Endothelial cell of umbilical vein (primary cell): ENCODE results near the gene SLC38A6. TPM values are rescaled to one million over a fixed set of nuclear protein-coding genes. Genes with fewer than 3 reads are reported as not detected.

Experiments used
- BruUV-seq: library from RNA; stranded (reverse); fragments of 400-500 nt; replicated peaks from 2 replicates; lab custom pipeline; 2021; lab: Mats Ljungman, UMichigan
- CTCF ChIA-PET: fragments of 300-600, 350-600 bp; sonication (Branson Sonifier 250); formaldehyde crosslinking; loops from one replicate; lab custom pipeline; 2021; ENCODE audit warnings: antibody characterized with exemption, inconsistent platforms; lab: Charles Lee
- POLR2A ChIA-PET: fragments of 300-600, 350-600 bp; sonication (Branson Sonifier 250); formaldehyde crosslinking; loops from one replicate; lab custom pipeline; 2021; ENCODE audit warnings: antibody characterized with exemption, inconsistent platforms; lab: Charles Lee
- DNase-seq: peaks from one replicate; pipeline ENCODE4 v3.0.0-alpha.2; 2011; ENCODE audit warnings: low read depth, low spot score
- FAIRE-seq: peaks from 2 replicates; lab custom pipeline; 2011; peaks lifted over from hg19 to GRCh38; lab: Jason Lieb, UNC
- H2AFZ ChIP-seq: 2 replicates; pipeline ENCODE4 v1.6.0; 2012; ENCODE audit warnings: low read depth, low read length, control low read depth, inconsistent platforms
- H3K27ac ChIP-seq: 2 replicates; pipeline ENCODE4 v1.5.1; 2011; ENCODE audit warnings: low read depth, mild to moderate bottlenecking, control low read depth, low read length, moderate library complexity; ENCODE audit not compliant: insufficient read depth
- H3K27me3 ChIP-seq, 2 experiments: 2 replicates each; pipeline versions ENCODE4 v1.6.0 to v1.6.1; 2011; ENCODE audit warnings: low read length in 2 of 2, mixed read lengths in 1 of 2; ENCODE audit not compliant: control insufficient read depth in 2 of 2, insufficient read depth in 2 of 2
- H3K36me3 ChIP-seq, 2 experiments: 2 replicates in 1 of 2; 3 replicates in 1 of 2; pipeline ENCODE4 v1.5.1; 2011; ENCODE audit warnings: low read length in 2 of 2, mild to moderate bottlenecking in 1 of 2, moderate library complexity in 1 of 2; ENCODE audit not compliant: control insufficient read depth in 2 of 2, insufficient read depth in 2 of 2; ENCODE audit errors: extremely low read depth in 1 of 2
- H3K4me1 ChIP-seq: 3 replicates; pipeline ENCODE4 v1.5.1; 2011; ENCODE audit warnings: mild to moderate bottlenecking, low read length; ENCODE audit not compliant: control insufficient read depth, insufficient read depth; ENCODE audit errors: extremely low read depth
- H3K4me2 ChIP-seq: 2 replicates; pipeline ENCODE4 v1.6.1; 2011; ENCODE audit warnings: low read length, control low read depth, mixed read lengths; ENCODE audit not compliant: insufficient read depth
- H3K4me3 ChIP-seq, 3 experiments: fragments of 200-600 bp in 1 of 3; sonication (generic), shearing (Covaris generic) in 1 of 3; replicated peaks in 1 of 3; 2 replicates each; pipeline ENCODE4 v1.5.1; 2011 to 2016; ENCODE audit warnings: control low read depth in 3 of 3, low read length in 3 of 3, mild to moderate bottlenecking in 2 of 3, inconsistent platforms in 1 of 3, low read depth in 1 of 3, moderate library complexity in 1 of 3; ENCODE audit not compliant: insufficient read depth in 1 of 3
- H3K79me2 ChIP-seq: 2 replicates; pipeline ENCODE4 v1.6.0; 2012; ENCODE audit warnings: low read length, inconsistent platforms; ENCODE audit not compliant: control insufficient read depth, insufficient read depth
- H3K9ac ChIP-seq: replicated peaks from 2 replicates; pipeline ENCODE3; 2011; ENCODE audit warnings: low read length, control low read depth; ENCODE audit not compliant: insufficient read depth; ENCODE audit errors: extremely low read depth
- H3K9me1 ChIP-seq: replicated peaks from 3 replicates; pipeline ENCODE4 v1.6.0; 2011; ENCODE audit warnings: mild to moderate bottlenecking, low read length; ENCODE audit not compliant: control insufficient read depth, insufficient read depth; ENCODE audit errors: extremely low read depth
- H3K9me3 ChIP-seq: replicated peaks from 2 replicates; pipeline ENCODE4 v1.5.1; 2012; ENCODE audit warnings: low read length, inconsistent platforms; ENCODE audit not compliant: control insufficient read depth, insufficient read depth
- H4K20me1 ChIP-seq: replicated peaks from 2 replicates; pipeline ENCODE3; 2011; ENCODE audit warnings: mild to moderate bottlenecking, low read length; ENCODE audit not compliant: control insufficient read depth, insufficient read depth; ENCODE audit errors: extremely low read depth
- EZH2 ChIP-seq: IDR thresholded peaks from 2 replicates; pipeline ENCODE4 v1.6.1; 2012; ENCODE audit warnings: borderline replicate concordance, low read depth, mild to moderate bottlenecking, moderate library complexity, low read length, inconsistent platforms; ENCODE audit not compliant: severe bottlenecking
- FOS ChIP-seq: IDR thresholded peaks from 2 replicates; pipeline ENCODE4 v1.6.1; 2011; ENCODE audit warnings: mild to moderate bottlenecking, low read length, moderate library complexity, borderline replicate concordance; ENCODE audit not compliant: insufficient read depth
- GATA2 ChIP-seq: IDR thresholded peaks from 2 replicates; pipeline ENCODE4 v1.7.0; 2011; ENCODE audit warnings: low read depth, mild to moderate bottlenecking, moderate library complexity, mixed read lengths, low read length; ENCODE audit not compliant: insufficient read length, insufficient read depth
- JUN ChIP-seq: IDR thresholded peaks from 2 replicates; pipeline ENCODE4 v1.6.1; 2011; ENCODE audit warnings: borderline replicate concordance, low read depth; ENCODE audit not compliant: insufficient read length, insufficient read depth
- MAX ChIP-seq: IDR thresholded peaks from 2 replicates; pipeline ENCODE4 v1.6.1; 2011; ENCODE audit not compliant: insufficient read depth, insufficient read length
- MYC ChIP-seq: IDR thresholded peaks from one replicate; pipeline ENCODE4 v1.6.1; 2011; ENCODE audit warnings: mild to moderate bottlenecking, low read depth, low read length
- POLR2A ChIP-seq: IDR thresholded peaks from 2 replicates; pipeline ENCODE4 v1.6.1; 2012; ENCODE audit warnings: low read depth, mild to moderate bottlenecking, control low read depth, low read length
- POLR2AphosphoS5 ChIP-seq: IDR thresholded peaks from 2 replicates; pipeline ENCODE4 v1.6.1; 2012; ENCODE audit warnings: low read depth, mild to moderate bottlenecking, control low read depth, low read length, moderate library complexity; ENCODE audit not compliant: insufficient read depth
- dilution Hi-C: fragments of 300-500 bp; cut with MboI; formaldehyde crosslinking; loops from one replicate; pipeline ENCODE4 v1.15.0; 2019; ENCODE audit warnings: low sequenced_read_pairs; ENCODE audit not compliant: extremely low pct_ligation_motif_present
- intact Hi-C: fragments of 100-400 bp; cut with micrococcal nuclease; formaldehyde crosslinking; loops from one replicate; pipeline ENCODE4 v1.10.0; 2022
- polyA plus RNA-seq, 4 experiments: library from polyadenylated mRNA; depleted of rRNA in 3 of 4; stranded (reverse) in 3 of 4; unstranded in 1 of 4; fragments of >200 nt; gene quantifications; 2 replicates each; pipeline versions ENCODE4 v1.2.1 to v1.2.3, GENCODE V29; 2011 to 2012; ENCODE audit warnings: missing spikeins in 1 of 4
- total RNA-seq: library from RNA; stranded (reverse); gene quantifications from 2 replicates; pipeline ENCODE4 v1.2.3, GENCODE V29; 2021
- TF ChIP-seq, protein P1 (sequence below), 2 donors: IDR thresholded peaks; 1 replicate in 1 of 2; 2 replicates in 1 of 2; pipeline ENCODE4 v1.5.1; 2011; ENCODE audit warnings: low read length in 2 of 2, mild to moderate bottlenecking in 2 of 2, moderate library complexity in 2 of 2, control low read depth in 1 of 2, inconsistent platforms in 1 of 2, low read depth in 1 of 2; ENCODE audit not compliant: insufficient read depth in 1 of 2; ENCODE audit errors: extremely low read depth in 1 of 2

Gene SLC38A6
- total and polyA plus RNA-seq, 2 donors (not counting 3 experiments of a cell fraction or from before 2014, with no cell fraction given), result 17.3 to 24.6 TPM

- Histone ChIP-seq H2AFZ (no peak overlapping the region), H3K4me3 (no peak overlapping the region), H3K36me3 (no peaks in the 10 kb centered on the region), H3K9ac (no peak overlapping the region), H3K9me1 (no peaks in the 10 kb centered on the region), H4K20me1 (no peaks in the 10 kb centered on the region), H3K9me3 (no peaks in the 10 kb centered on the region), H3K27me3 (no peaks in the 10 kb centered on the region), H3K27ac (no peak overlapping the region), H3K4me1 (no peaks in the 10 kb centered on the region), H3K4me2 (no peak overlapping the region), H3K79me2 (no peaks in the 10 kb centered on the region)
- dilution Hi-C loops (loop anchor here (25.0 kb wide), 1 partner anchor 404 kb away; the partner anchor contains the start of gene SIX1), intact Hi-C loops (no loop called here)
- ChIA-PET CTCF (interaction anchor here (0.9 to 1.6 kb wide), 2 partner anchors 16 to 211 kb away, joined by 3 to 4 read pairs; no protein-coding TSS in a partner anchor), POLR2A (no interaction called here)
- no TSS peak for BruUV-seq
- TF ChIP-seq POLR2AphosphoS5 (no peak), EZH2 (no peak), GATA2 (no peak), MYC (no peak), JUN (no peak), FOS (no peak), POLR2A (no peak), MAX (no peak)
- TF ChIP-seq, protein P1, sequence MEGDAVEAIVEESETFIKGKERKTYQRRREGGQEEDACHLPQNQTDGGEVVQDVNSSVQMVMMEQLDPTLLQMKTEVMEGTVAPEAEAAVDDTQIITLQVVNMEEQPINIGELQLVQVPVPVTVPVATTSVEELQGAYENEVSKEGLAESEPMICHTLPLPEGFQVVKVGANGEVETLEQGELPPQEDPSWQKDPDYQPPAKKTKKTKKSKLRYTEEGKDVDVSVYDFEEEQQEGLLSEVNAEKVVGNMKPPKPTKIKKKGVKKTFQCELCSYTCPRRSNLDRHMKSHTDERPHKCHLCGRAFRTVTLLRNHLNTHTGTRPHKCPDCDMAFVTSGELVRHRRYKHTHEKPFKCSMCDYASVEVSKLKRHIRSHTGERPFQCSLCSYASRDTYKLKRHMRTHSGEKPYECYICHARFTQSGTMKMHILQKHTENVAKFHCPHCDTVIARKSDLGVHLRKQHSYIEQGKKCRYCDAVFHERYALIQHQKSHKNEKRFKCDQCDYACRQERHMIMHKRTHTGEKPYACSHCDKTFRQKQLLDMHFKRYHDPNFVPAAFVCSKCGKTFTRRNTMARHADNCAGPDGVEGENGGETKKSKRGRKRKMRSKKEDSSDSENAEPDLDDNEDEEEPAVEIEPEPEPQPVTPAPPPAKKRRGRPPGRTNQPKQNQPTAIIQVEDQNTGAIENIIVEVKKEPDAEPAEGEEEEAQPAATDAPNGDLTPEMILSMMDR (IDR thresholded peaks at IDR 0.05; ENCODE audit: extremely low read depth in 1 of 2, insufficient read depth in 1 of 2, low read depth in 1 of 2, low read length in 2 of 2), result no peak
- DNase-seq (no peak), FAIRE-seq (no peak)
These were observed 60.7 kb downstream of the SLC38A6 start for GRCh38 chr14:61041704-61042103.
